ENCODE data around the gene TVP23C. TPM values are rescaled to one million over a fixed set of nuclear protein-coding genes. Genes with fewer than 3 reads are reported as not detected.

Gene TVP23C
- total RNA-seq, 1 donor from 2014 or later: 30.8 TPM

- Histone ChIP-seq H3K9ac (ENCODE audit: low read length) (no peak overlapping the region), H3K27me3 (ENCODE audit: insufficient read depth, low read length) (no peaks in the 10 kb centered on the region), H3K79me2 (ENCODE audit: insufficient read depth, low read length) (peaks cover 10% of the 10 kb centered on the region), H3K4me3 (ENCODE audit: insufficient read depth, low read depth, low read length) (no peak overlapping the region), H3K36me3 (ENCODE audit: insufficient read depth, low read length) (peaks cover 3% of the 10 kb centered on the region), H3K4me2 (ENCODE audit: low read length) (peak overlapping the region; percentile 16), H3K4me1 (ENCODE audit: insufficient read depth, low read length) (peaks cover 30% of the 10 kb centered on the region), H3K27ac (ENCODE audit: low read depth, low read length) (peak overlapping the region; percentile 39), H4K20me1 (ENCODE audit: insufficient read depth, low read length) (peaks cover 12% of the 10 kb centered on the region), H3K9me3 (ENCODE audit: insufficient read depth, low read depth, low read length) (no peaks in the 10 kb centered on the region), H2AFZ (ENCODE audit: low read depth, low read length) (no peak overlapping the region)
- DNase-seq (ENCODE audit: low read depth): peak; percentile 80
- Mint-ChIP-seq H3K4me3 (ENCODE audit: unreplicated experiment) (peak overlapping the region; percentile 1), H3K36me3 (ENCODE audit: low read depth, unreplicated experiment) (peaks cover 26% of the 10 kb centered on the region), H3K27me3 (ENCODE audit: low read depth, unreplicated experiment) (no peaks in the 10 kb centered on the region), H3K4me1 (ENCODE audit: low read depth, unreplicated experiment) (peaks cover 56% of the 10 kb centered on the region), H3K27ac (ENCODE audit: unreplicated experiment) (peak overlapping the region; percentile 68), H3K9me3 (ENCODE audit: unreplicated experiment) (peaks cover 2% of the 10 kb centered on the region)
- FAIRE-seq: peak; percentile 75
- TF ChIP-seq EZH2 (IDR thresholded peaks at IDR 0.05; ENCODE audit: insufficient read depth, low read length) (no peak), CTCF (IDR thresholded peaks at IDR 0.05; ENCODE audit: insufficient read depth, low read depth, low read length) (no peak)
Observed at GRCh38 chr17:15510361-15510760, 52.9 kb downstream of the TVP23C start.

- Histone ChIP-seq H3K4me2 (ENCODE audit: low read length) (no peak overlapping the region), H3K4me1 (ENCODE audit: insufficient read depth, low read length) (peaks cover 30% of the 10 kb centered on the region), H3K4me3 (ENCODE audit: insufficient read depth, low read depth, low read length) (no peak overlapping the region), H3K36me3 (ENCODE audit: insufficient read depth, low read length) (peaks cover 10% of the 10 kb centered on the region), H4K20me1 (ENCODE audit: insufficient read depth, low read length) (peaks cover 13% of the 10 kb centered on the region), H3K9me3 (ENCODE audit: insufficient read depth, low read depth, low read length) (no peaks in the 10 kb centered on the region), H3K9ac (ENCODE audit: low read length) (no peak overlapping the region), H3K27ac (ENCODE audit: low read depth, low read length) (no peak overlapping the region), H3K27me3 (ENCODE audit: insufficient read depth, low read length) (no peaks in the 10 kb centered on the region), H2AFZ (ENCODE audit: low read depth, low read length) (no peak overlapping the region), H3K79me2 (ENCODE audit: insufficient read depth, low read length) (peaks cover 7% of the 10 kb centered on the region)
- H3K4me3 Mint-ChIP-seq (ENCODE audit: unreplicated experiment): no peak overlapping the region
- TF ChIP-seq CTCF (IDR thresholded peaks at IDR 0.05; ENCODE audit: insufficient read depth, low read depth, low read length) (no peak), EZH2 (IDR thresholded peaks at IDR 0.05; ENCODE audit: insufficient read depth, low read length) (no peak)
- DNase-seq (ENCODE audit: low read depth) (no peak), FAIRE-seq (no peak)
- H3K9me3 Mint-ChIP-seq (ENCODE audit: unreplicated experiment): peaks cover 2% of the 10 kb centered on the region
- peaks cover 32% of the 10 kb centered on the region for H3K36me3 Mint-ChIP-seq (ENCODE audit: low read depth, unreplicated experiment)
- peaks cover 51% of the 10 kb centered on the region for H3K4me1 Mint-ChIP-seq (ENCODE audit: low read depth, unreplicated experiment)
- H3K27me3 Mint-ChIP-seq (ENCODE audit: low read depth, unreplicated experiment): no peaks in the 10 kb centered on the region
- no peak overlapping the region for H3K27ac Mint-ChIP-seq (ENCODE audit: unreplicated experiment)
Observed at GRCh38 chr17:15509095-15509494, 54.2 kb downstream of the TVP23C start.

GRCh38 chr17:15508466-15508865 is 54.8 kb downstream of the TVP23C start:
- H3K36me3 ChIP-seq (ENCODE audit: insufficient read depth, low read length): peaks cover 10% of the 10 kb centered on the region
- FAIRE-seq: no peak
- no peak for TF ChIP-seq CTCF (IDR thresholded peaks at IDR 0.05; ENCODE audit: insufficient read depth, low read depth, low read length)
- TF ChIP-seq EZH2 (IDR thresholded peaks at IDR 0.05; ENCODE audit: insufficient read depth, low read length): no peak
- H3K79me2 ChIP-seq (ENCODE audit: insufficient read depth, low read length): peaks cover 7% of the 10 kb centered on the region
- H3K9me3 ChIP-seq (ENCODE audit: insufficient read depth, low read depth, low read length): no peaks in the 10 kb centered on the region
- no peaks in the 10 kb centered on the region for H3K27me3 ChIP-seq (ENCODE audit: insufficient read depth, low read length)
- H4K20me1 ChIP-seq (ENCODE audit: insufficient read depth, low read length): peaks cover 19% of the 10 kb centered on the region
- H3K4me2 ChIP-seq (ENCODE audit: low read length): no peak overlapping the region
- Mint-ChIP-seq H3K27me3 (ENCODE audit: low read depth, unreplicated experiment) (no peaks in the 10 kb centered on the region), H3K36me3 (ENCODE audit: low read depth, unreplicated experiment) (peaks cover 34% of the 10 kb centered on the region), H3K4me1 (ENCODE audit: low read depth, unreplicated experiment) (peaks cover 45% of the 10 kb centered on the region), H3K4me3 (ENCODE audit: unreplicated experiment) (no peak overlapping the region), H3K27ac (ENCODE audit: unreplicated experiment) (no peak overlapping the region), H3K9me3 (ENCODE audit: unreplicated experiment) (peaks cover 2% of the 10 kb centered on the region)
- no peak for DNase-seq (ENCODE audit: low read depth)
- H3K27ac ChIP-seq (ENCODE audit: low read depth, low read length): no peak overlapping the region
- H2AFZ ChIP-seq (ENCODE audit: low read depth, low read length): no peak overlapping the region
- H3K4me3 ChIP-seq (ENCODE audit: insufficient read depth, low read depth, low read length): no peak overlapping the region
- peaks cover 24% of the 10 kb centered on the region for H3K4me1 ChIP-seq (ENCODE audit: insufficient read depth, low read length)
- no peak overlapping the region for H3K9ac ChIP-seq (ENCODE audit: low read length)

Measured in astrocyte (in vitro differentiated cells and primary cell).